Activated naive CD8-positive, alpha-beta T cell treated with anti-CD3 and anti-CD28 coated beads, Interleukin-2, amount 10 ng/mL, durations not matched to agents 7 days and 5 days (primary cell): Measurements from ENCODE around the gene ZBTB7A. TPM values are rescaled to one million over a fixed set of nuclear protein-coding genes. Genes with fewer than 3 reads are reported as not detected.

Source experiments
- ATAC-seq: fragments of 150-1000 bp; cut with Tn5 transposase; one replicate; pipeline ENCODE4 v1.10.0; 2021; ENCODE audit warnings: low read depth, moderate library complexity
- POLR2A ChIA-PET: fragments of 350-600 bp; sonication (Branson Sonifier 250); formaldehyde crosslinking; loops from one replicate; lab custom pipeline; 2021; ENCODE audit warnings: antibody characterized with exemption; lab: Charles Lee
- DNase-seq: peaks from one replicate; pipeline ENCODE4 v3.0.0; 2021
- H3K27ac Mint-ChIP-seq: one replicate; pipeline ENCODE4 v1.8.0; 2022; ENCODE audit warnings: mild to moderate bottlenecking, mixed read lengths
- H3K27me3 Mint-ChIP-seq: one replicate; pipeline ENCODE4 v1.8.0; 2022; ENCODE audit warnings: mild to moderate bottlenecking, moderate library complexity, mixed read lengths
- H3K36me3 Mint-ChIP-seq: one replicate; pipeline ENCODE4 v1.8.0; 2021; ENCODE audit warnings: mild to moderate bottlenecking, mixed read lengths
- H3K4me1 Mint-ChIP-seq: one replicate; pipeline ENCODE4 v1.8.0; 2021; ENCODE audit warnings: mixed read lengths
- H3K4me3 Mint-ChIP-seq: one replicate; pipeline ENCODE4 v1.8.0; 2022; ENCODE audit warnings: mild to moderate bottlenecking, moderate library complexity, mixed read lengths
- H3K9me3 Mint-ChIP-seq: one replicate; pipeline ENCODE4 v1.8.0; 2021; ENCODE audit warnings: mixed read lengths
- total RNA-seq, 2 experiments: library from RNA; stranded (reverse); gene quantifications; one replicate each; pipeline ENCODE4 v1.2.3, GENCODE V29; 2021

The ZBTB7A gene
- total RNA-seq, 2 experiments from 2014 or later: 60.6 to 61.5 TPM

- peaks cover 4% of the 10 kb centered on the region for H3K36me3 Mint-ChIP-seq
- H3K9me3 Mint-ChIP-seq: no peaks in the 10 kb centered on the region
- H3K4me3 Mint-ChIP-seq: peak overlapping the region; percentile 87
- DNase-seq: no peak
- H3K27me3 Mint-ChIP-seq: no peaks in the 10 kb centered on the region
- POLR2A ChIA-PET: interaction anchor here (1.2 to 4.4 kb wide), 2 partner anchors 14 to 25 kb away, joined by 3 to 58 read pairs; no protein-coding TSS in a partner anchor
- no peak overlapping the region for H3K27ac Mint-ChIP-seq
- no peak for ATAC-seq
- peaks cover 6% of the 10 kb centered on the region for H3K4me1 Mint-ChIP-seq
These were observed 4.0 kb downstream of the ZBTB7A start for GRCh38 chr19:4062419-4063368.

- Mint-ChIP-seq H3K9me3 (no peaks in the 10 kb centered on the region), H3K27me3 (no peaks in the 10 kb centered on the region), H3K36me3 (peaks cover 8% of the 10 kb centered on the region), H3K4me3 (peak overlapping the region; percentile 19), H3K27ac (no peak overlapping the region), H3K4me1 (peaks cover 8% of the 10 kb centered on the region)
- no peak for DNase-seq
- ATAC-seq: no peak
- POLR2A ChIA-PET: no interaction called here
These were observed 4.8 kb downstream of the ZBTB7A start for GRCh38 chr19:4061683-4062418.

GRCh38 chr19:4061178-4061682, 5.5 kb downstream of the ZBTB7A start:
- POLR2A ChIA-PET: no interaction called here
- no peak for ATAC-seq
- no peaks in the 10 kb centered on the region for H3K9me3 Mint-ChIP-seq
- H3K4me3 Mint-ChIP-seq: no peak overlapping the region
- no peaks in the 10 kb centered on the region for H3K27me3 Mint-ChIP-seq
- H3K4me1 Mint-ChIP-seq: peaks cover 9% of the 10 kb centered on the region
- no peak for DNase-seq
- H3K36me3 Mint-ChIP-seq: peaks cover 12% of the 10 kb centered on the region
- no peak overlapping the region for H3K27ac Mint-ChIP-seq

- Mint-ChIP-seq H3K27ac (peak overlapping the region; percentile 80), H3K36me3 (peaks cover 17% of the 10 kb centered on the region), H3K4me3 (peak overlapping the region; percentile 48), H3K9me3 (no peaks in the 10 kb centered on the region), H3K4me1 (peaks cover 10% of the 10 kb centered on the region), H3K27me3 (no peaks in the 10 kb centered on the region)
- ATAC-seq: no peak
- POLR2A ChIA-PET: no interaction called here
- no peak for DNase-seq
These were observed 6.0 kb downstream of the ZBTB7A start for GRCh38 chr19:4060621-4061177.

GRCh38 chr19:4059891-4060620, 6.6 kb downstream of the ZBTB7A start:
- POLR2A ChIA-PET: no interaction called here
- peaks cover 10% of the 10 kb centered on the region for H3K4me1 Mint-ChIP-seq
- H3K4me3 Mint-ChIP-seq: peak overlapping the region; percentile 48
- DNase-seq: no peak
- H3K27me3 Mint-ChIP-seq: no peaks in the 10 kb centered on the region
- peak; percentile 34 for ATAC-seq
- peak overlapping the region; percentile 80 for H3K27ac Mint-ChIP-seq
- peaks cover 17% of the 10 kb centered on the region for H3K36me3 Mint-ChIP-seq
- no peaks in the 10 kb centered on the region for H3K9me3 Mint-ChIP-seq

GRCh38 chr19:4059453-4059871, 7.2 kb downstream of the ZBTB7A start:
- H3K27me3 Mint-ChIP-seq: no peaks in the 10 kb centered on the region
- POLR2A ChIA-PET: no interaction called here
- H3K27ac Mint-ChIP-seq: no peak overlapping the region
- no peak for DNase-seq
- H3K9me3 Mint-ChIP-seq: no peaks in the 10 kb centered on the region
- no peak overlapping the region for H3K4me3 Mint-ChIP-seq
- peaks cover 17% of the 10 kb centered on the region for H3K36me3 Mint-ChIP-seq
- ATAC-seq: no peak
- peaks cover 10% of the 10 kb centered on the region for H3K4me1 Mint-ChIP-seq

- H3K4me3 Mint-ChIP-seq: no peak overlapping the region
- DNase-seq: no peak
- H3K9me3 Mint-ChIP-seq: no peaks in the 10 kb centered on the region
- peaks cover 16% of the 10 kb centered on the region for H3K36me3 Mint-ChIP-seq
- peaks cover 10% of the 10 kb centered on the region for H3K4me1 Mint-ChIP-seq
- no peak for ATAC-seq
- POLR2A ChIA-PET: no interaction called here
- H3K27me3 Mint-ChIP-seq: no peaks in the 10 kb centered on the region
- no peak overlapping the region for H3K27ac Mint-ChIP-seq
These were observed 7.8 kb downstream of the ZBTB7A start for GRCh38 chr19:4058693-4059452.

GRCh38 chr19:4057931-4058692, 8.6 kb downstream of the ZBTB7A start:
- Mint-ChIP-seq H3K27me3 (no peaks in the 10 kb centered on the region), H3K9me3 (no peaks in the 10 kb centered on the region), H3K36me3 (peaks cover 20% of the 10 kb centered on the region), H3K4me3 (no peak overlapping the region), H3K27ac (no peak overlapping the region), H3K4me1 (peaks cover 14% of the 10 kb centered on the region)
- no peak for ATAC-seq
- DNase-seq: no peak
- POLR2A ChIA-PET: no interaction called here

GRCh38 chr19:4055209-4055552, 11.5 kb downstream of the ZBTB7A start:
- no peaks in the 10 kb centered on the region for H3K9me3 Mint-ChIP-seq
- H3K4me3 Mint-ChIP-seq: no peak overlapping the region
- no peaks in the 10 kb centered on the region for H3K27me3 Mint-ChIP-seq
- POLR2A ChIA-PET: no interaction called here
- peaks cover 24% of the 10 kb centered on the region for H3K4me1 Mint-ChIP-seq
- H3K27ac Mint-ChIP-seq: no peak overlapping the region
- no peak for ATAC-seq
- H3K36me3 Mint-ChIP-seq: peaks cover 36% of the 10 kb centered on the region
- no peak for DNase-seq

- Mint-ChIP-seq H3K9me3 (no peaks in the 10 kb centered on the region), H3K36me3 (peaks cover 38% of the 10 kb centered on the region), H3K27ac (no peak overlapping the region), H3K27me3 (no peaks in the 10 kb centered on the region), H3K4me3 (no peak overlapping the region), H3K4me1 (peaks cover 26% of the 10 kb centered on the region)
- POLR2A ChIA-PET: no interaction called here
- DNase-seq: no peak
- no peak for ATAC-seq
These were observed 12.1 kb downstream of the ZBTB7A start for GRCh38 chr19:4054441-4055208.
